Fibroblast of lung (primary cell): ENCODE data around the gene MAN2B2. TPM values are rescaled to one million over a fixed set of nuclear protein-coding genes. Genes with fewer than 3 reads are reported as not detected.

ENCODE experiments used
- DNase-seq, 2 donors: peaks; one replicate each; pipeline versions ENCODE4 v3.0.0 to v3.0.0-alpha.2; 2010; ENCODE audit warnings: low read depth in 2 of 2
- H2AFZ ChIP-seq: 2 replicates; pipeline ENCODE4 v1.5.1; 2012; ENCODE audit warnings: low read length, control low read depth, inconsistent platforms
- H3K27ac ChIP-seq: 2 replicates; pipeline ENCODE4 v1.5.1; 2011; ENCODE audit warnings: low read length, control low read depth; ENCODE audit not compliant: insufficient read depth
- H3K27me3 ChIP-seq: 2 replicates; pipeline ENCODE4 v1.5.1; 2011; ENCODE audit warnings: mild to moderate bottlenecking, low read length; ENCODE audit not compliant: control insufficient read depth, insufficient read depth
- H3K36me3 ChIP-seq: 2 replicates; pipeline ENCODE4 v1.5.1; 2011; ENCODE audit warnings: low read length; ENCODE audit not compliant: control insufficient read depth, insufficient read depth
- H3K4me1 ChIP-seq: 2 replicates; pipeline ENCODE4 v1.5.1; 2011; ENCODE audit warnings: low read length; ENCODE audit not compliant: control insufficient read depth, insufficient read depth; ENCODE audit errors: extremely low read depth
- H3K4me2 ChIP-seq: 2 replicates; pipeline ENCODE4 v1.5.1; 2011; ENCODE audit warnings: low read length, control low read depth; ENCODE audit not compliant: insufficient read depth; ENCODE audit errors: extremely low read depth
- H3K4me3 ChIP-seq, 4 experiments: fragments of 200-600 bp in 1 of 4; sonication (generic) in 1 of 4; replicated peaks in 1 of 4; 2 replicates each; pipeline ENCODE4 v1.5.1; 2011 to 2016; ENCODE audit warnings: low read length in 4 of 4, low read depth in 3 of 4, mild to moderate bottlenecking in 3 of 4, control low read depth in 2 of 4, inconsistent platforms in 1 of 4, mixed read lengths in 1 of 4; ENCODE audit not compliant: insufficient read depth in 1 of 4; ENCODE audit errors: control extremely low read depth in 1 of 4
- H3K79me2 ChIP-seq: 2 replicates; pipeline ENCODE4 v1.5.1; 2012; ENCODE audit warnings: mild to moderate bottlenecking, low read length, inconsistent platforms; ENCODE audit not compliant: control insufficient read depth, insufficient read depth
- H3K9ac ChIP-seq: 2 replicates; pipeline ENCODE4 v1.5.1; 2011; ENCODE audit warnings: mild to moderate bottlenecking, low read length, control low read depth; ENCODE audit not compliant: insufficient read depth
- H3K9me3 ChIP-seq: 2 replicates; pipeline ENCODE4 v1.5.1; 2012; ENCODE audit warnings: low read depth, low read length; ENCODE audit not compliant: control insufficient read depth, insufficient read depth
- H4K20me1 ChIP-seq: 2 replicates; pipeline ENCODE4 v1.5.1; 2011; ENCODE audit warnings: low read length; ENCODE audit not compliant: control insufficient read depth, insufficient read depth; ENCODE audit errors: extremely low read depth
- EZH2 ChIP-seq: IDR thresholded peaks from 2 replicates; pipeline ENCODE4 v1.5.1; 2012; ENCODE audit warnings: low read length, control low read depth, mild to moderate bottlenecking; ENCODE audit errors: missing control alignments
- polyA plus RNA-seq, 2 donors: library from polyadenylated mRNA; depleted of rRNA in 1 of 2; stranded (reverse) in 1 of 2; unstranded in 1 of 2; fragments of >200 nt; gene quantifications; 2 replicates each; pipeline ENCODE4 v1.2.1, GENCODE V29; 2011 to 2012; ENCODE audit warnings: missing spikeins in 1 of 2
- total RNA-seq: library from RNA; depleted of rRNA; stranded (reverse); fragments of >200 nt; gene quantifications from 2 replicates; pipeline ENCODE4 v1.2.1, GENCODE V29; 2014
- TF ChIP-seq, protein P1 (sequence below), 2 donors: IDR thresholded peaks in 1 of 2; conservative IDR thresholded peaks in 1 of 2; 1 replicate in 1 of 2; 2 replicates in 1 of 2; pipeline ENCODE4 v1.5.1; 2011 to 2012; ENCODE audit warnings: low read length in 2 of 2, control low read depth in 1 of 2, inconsistent platforms in 1 of 2, low read depth in 1 of 2, mild to moderate bottlenecking in 1 of 2

MAN2B2 gene
- total and polyA plus RNA-seq, 2 donors (not counting 1 experiment from before 2014, with no cell fraction given), result 19.0 to 27.2 TPM

- Histone ChIP-seq H3K27me3 (no peaks in the 10 kb centered on the region), H3K9ac (no peak overlapping the region), H3K4me3 (peak overlapping the region in 1 of 4 experiments; percentile 1), H2AFZ (no peak overlapping the region), H3K4me1 (peaks cover 7% of the 10 kb centered on the region), H4K20me1 (no peaks in the 10 kb centered on the region), H3K36me3 (peaks cover 1% of the 10 kb centered on the region), H3K79me2 (peaks cover 26% of the 10 kb centered on the region), H3K9me3 (no peaks in the 10 kb centered on the region), H3K4me2 (no peak overlapping the region), H3K27ac (no peak overlapping the region)
- no peak for DNase-seq
- no peak for TF ChIP-seq EZH2
- TF ChIP-seq, protein P1, sequence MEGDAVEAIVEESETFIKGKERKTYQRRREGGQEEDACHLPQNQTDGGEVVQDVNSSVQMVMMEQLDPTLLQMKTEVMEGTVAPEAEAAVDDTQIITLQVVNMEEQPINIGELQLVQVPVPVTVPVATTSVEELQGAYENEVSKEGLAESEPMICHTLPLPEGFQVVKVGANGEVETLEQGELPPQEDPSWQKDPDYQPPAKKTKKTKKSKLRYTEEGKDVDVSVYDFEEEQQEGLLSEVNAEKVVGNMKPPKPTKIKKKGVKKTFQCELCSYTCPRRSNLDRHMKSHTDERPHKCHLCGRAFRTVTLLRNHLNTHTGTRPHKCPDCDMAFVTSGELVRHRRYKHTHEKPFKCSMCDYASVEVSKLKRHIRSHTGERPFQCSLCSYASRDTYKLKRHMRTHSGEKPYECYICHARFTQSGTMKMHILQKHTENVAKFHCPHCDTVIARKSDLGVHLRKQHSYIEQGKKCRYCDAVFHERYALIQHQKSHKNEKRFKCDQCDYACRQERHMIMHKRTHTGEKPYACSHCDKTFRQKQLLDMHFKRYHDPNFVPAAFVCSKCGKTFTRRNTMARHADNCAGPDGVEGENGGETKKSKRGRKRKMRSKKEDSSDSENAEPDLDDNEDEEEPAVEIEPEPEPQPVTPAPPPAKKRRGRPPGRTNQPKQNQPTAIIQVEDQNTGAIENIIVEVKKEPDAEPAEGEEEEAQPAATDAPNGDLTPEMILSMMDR (conservative IDR thresholded peaks at IDR 0.05 in 1 of 2, IDR thresholded peaks at IDR 0.05 in 1 of 2; ENCODE audit: low read depth in 1 of 2, low read length in 2 of 2), result no peak
Observed at GRCh38 chr4:6643141-6643847, 68.3 kb downstream of the MAN2B2 start.

DNA sequence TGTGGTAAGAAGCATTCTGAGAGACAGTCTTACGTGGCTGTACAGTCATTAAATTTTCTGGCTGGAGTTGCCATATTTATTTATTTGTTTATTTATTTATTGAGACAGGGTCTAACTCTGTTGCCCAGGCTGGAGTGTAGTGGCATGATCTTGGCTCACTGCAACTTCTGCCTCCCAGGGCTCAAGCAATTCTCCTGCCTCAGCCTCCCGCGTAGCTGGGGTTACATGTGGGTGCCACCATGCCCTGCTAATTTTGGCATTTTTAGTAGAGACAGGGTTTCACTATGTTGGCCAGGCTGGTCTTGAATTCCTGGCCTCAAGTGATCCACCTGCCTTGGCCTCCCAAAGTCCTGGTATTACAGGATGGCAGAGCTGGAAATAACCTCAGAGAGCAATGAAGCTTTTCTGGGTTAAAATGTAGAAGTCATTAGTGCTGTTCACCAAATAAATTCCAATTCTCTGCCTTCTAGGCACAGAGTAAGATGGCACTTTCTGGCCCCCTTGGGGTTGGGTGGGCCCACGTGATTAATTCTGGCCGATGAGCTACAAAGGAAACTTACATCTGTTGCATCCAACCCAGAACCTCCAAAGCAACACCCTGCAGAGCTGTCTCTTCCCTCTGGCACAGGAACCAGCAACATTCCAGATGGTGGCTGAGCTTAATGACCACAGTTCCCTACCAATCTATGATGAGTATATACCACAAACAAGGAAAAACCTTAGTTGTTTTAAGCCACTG, 70.0 kb downstream of the MAN2B2 start:
- Histone ChIP-seq H3K4me3 (no peak overlapping the region), H3K9ac (no peak overlapping the region), H4K20me1 (no peaks in the 10 kb centered on the region), H3K9me3 (no peaks in the 10 kb centered on the region), H3K36me3 (peaks cover 1% of the 10 kb centered on the region), H3K27ac (no peak overlapping the region), H3K4me2 (no peak overlapping the region), H3K27me3 (no peaks in the 10 kb centered on the region), H3K4me1 (peaks cover 7% of the 10 kb centered on the region), H2AFZ (no peak overlapping the region), H3K79me2 (peaks cover 26% of the 10 kb centered on the region)
- TF ChIP-seq EZH2, result no peak
- TF ChIP-seq, protein P1 (conservative IDR thresholded peaks at IDR 0.05 in 1 of 2, IDR thresholded peaks at IDR 0.05 in 1 of 2; ENCODE audit: low read depth in 1 of 2, low read length in 2 of 2), result no peak
- no peak for DNase-seq

GRCh38 chr4:6647169-6647568, 72.2 kb downstream of the MAN2B2 start:
- Histone ChIP-seq H3K9ac (no peak overlapping the region), H3K9me3 (no peaks in the 10 kb centered on the region), H3K4me2 (no peak overlapping the region), H3K27me3 (no peaks in the 10 kb centered on the region), H3K4me1 (peaks cover 3% of the 10 kb centered on the region), H3K4me3 (no peak overlapping the region), H2AFZ (no peak overlapping the region), H3K36me3 (peaks cover 1% of the 10 kb centered on the region), H3K27ac (no peak overlapping the region), H3K79me2 (peaks cover 15% of the 10 kb centered on the region), H4K20me1 (no peaks in the 10 kb centered on the region)
- TF ChIP-seq, protein P1 (conservative IDR thresholded peaks at IDR 0.05 in 1 of 2, IDR thresholded peaks at IDR 0.05 in 1 of 2; ENCODE audit: low read depth in 1 of 2, low read length in 2 of 2), result no peak
- no peak for TF ChIP-seq EZH2
- no peak for DNase-seq
